GM23338 (cell line): ENCODE data around the gene RNH1.

ENCODE experiments used
- CTCF ChIP-seq, 2 experiments: fragments of 200-600 bp in 1 of 2; sonication (generic) in 1 of 2; conservative IDR thresholded peaks; 2 replicates each; pipeline versions ENCODE4 v1.5.1 to v1.6.1; 2016 to 2017; ENCODE audit warnings: antibody characterized with exemption in 2 of 2, low read depth in 2 of 2, mild to moderate bottlenecking in 2 of 2, moderate library complexity in 1 of 2
- EZH2 ChIP-seq: fragments of 200-600 bp; sonication (generic); IDR thresholded peaks from one replicate; pipeline ENCODE4 v1.8.0; 2017; ENCODE audit warnings: antibody characterized with exemption, mild to moderate bottlenecking, low read depth; ENCODE audit not compliant: unreplicated experiment
- NANOG ChIP-seq: IDR thresholded peaks from 2 replicates; pipeline ENCODE4 v1.6.1; 2016; ENCODE audit warnings: antibody characterized with exemption, borderline replicate concordance
- POLR2AphosphoS5 ChIP-seq: IDR thresholded peaks from 2 replicates; pipeline ENCODE4 v1.6.1; 2016; ENCODE audit warnings: antibody characterized with exemption, low read depth

GRCh38 chr11:489610-490185, 17.3 kb downstream of the RNH1 start:
- TF ChIP-seq CTCF (conservative IDR thresholded peaks at IDR 0.05; ENCODE audit: low read depth in 2 of 2), result no peak
- TF ChIP-seq EZH2, result no peak
- TF ChIP-seq NANOG, result no peak
- no peak for TF ChIP-seq POLR2AphosphoS5
